ENCODE results near the gene CNOT2. TPM values are rescaled to one million over a fixed set of nuclear protein-coding genes. Genes with fewer than 3 reads are reported as not detected.

Gene CNOT2
- 27.8 to 54.3 TPM (median 33.9 TPM) in 5 replicates for total RNA-seq (2022; extraction: Qiagen RNA extraction; ENCODE audit: low read depth)

GRCh38 chr12:70242695-70243509 lies at the start of gene CNOT2:
Gene CNOT2, plus strand, starts transcription at chr12:70243433. Its CDS starts 34,794 bp downstream, at chr12:70278227.

GRCh38 chr12:70365648-70366518 lies 122.7 kb downstream of the CNOT2 start, which contains the start of gene KCNMB4:
Gene KCNMB4, plus strand, starts transcription at chr12:70366290. Its CDS starts 445 bp downstream, at chr12:70366735.

Other genes starting within 250 kb of the CNOT2 start
- 0.10 to 0.18 TPM (median 0.12 TPM) in 5 replicates for gene KCNMB4, start 122.9 kb downstream of the CNOT2 start, total RNA-seq (2022; extraction: Qiagen RNA extraction; ENCODE audit: low read depth)

Data from A549 treated with CpdA at 1 μM for 4 hours (cell line).